K562 (cell line): ENCODE measurements around the gene ULK1. TPM values are rescaled to one million over a fixed set of nuclear protein-coding genes. Genes with fewer than 3 reads are reported as not detected.

Experiments used
- ATAC-seq: fragments of 200-7000 bp; cut with Tn5 transposase; 3 replicates; pipeline ENCODE4 v1.9.1; 2020; ENCODE audit warnings: moderate library complexity
- BruUV-seq: library from RNA; stranded (reverse); fragments of 400-500 nt; replicated peaks from 2 replicates; lab custom pipeline; 2021; lab: Mats Ljungman, UMichigan
- CTCF ChIA-PET: fragments of 300-600 bp; formaldehyde crosslinking; extraction: SDS; loops from one replicate; lab custom pipeline; 2021; ENCODE audit warnings: low intra/inter-chr PET ratio; lab: Yijun Ruan, JAX
- POLR2A ChIA-PET: fragments of 300-600, 350-650 bp; sonication (Branson Sonifier 250); formaldehyde crosslinking; extraction: SDS; loops from one replicate; lab custom pipeline; 2021; ENCODE audit warnings: antibody characterized with exemption, inconsistent platforms; lab: Yijun Ruan, JAX
- DNase-seq, 4 experiments: peaks; one replicate each; pipeline versions ENCODE4 v3.0.0 to v3.0.0-alpha.2; 2011 to 2018; ENCODE audit warnings: low spot score in 3 of 4, mixed read lengths in 3 of 4; ENCODE audit errors: extremely low read depth in 1 of 4
- FAIRE-seq: peaks from 2 replicates; lab custom pipeline; 2011; peaks lifted over from hg19 to GRCh38; lab: Jason Lieb, UNC
- H2AFZ ChIP-seq: 2 replicates; pipeline ENCODE4 v1.6.0; 2011; ENCODE audit warnings: low read depth, low read length, control low read depth, inconsistent platforms
- H3K27ac ChIP-seq: fragments of 200-600 bp; 3 replicates; pipeline ENCODE4 v1.8.0; 2011; ENCODE audit warnings: low read depth, mild to moderate bottlenecking, control low read depth, inconsistent platforms, low read length, moderate library complexity, mixed read lengths; ENCODE audit errors: extremely low read depth
- H3K27me3 ChIP-seq, 2 experiments: fragments of 300-600 bp in 1 of 2; 2 replicates in 1 of 2; 3 replicates in 1 of 2; pipeline versions ENCODE4 v1.6.0 to v1.8.0; 2011; ENCODE audit warnings: inconsistent platforms in 2 of 2, low read length in 2 of 2, mild to moderate bottlenecking in 1 of 2, mixed read lengths in 1 of 2, moderate library complexity in 1 of 2; ENCODE audit not compliant: control insufficient read depth in 2 of 2, insufficient read depth in 2 of 2
- H3K36me3 ChIP-seq: fragments of 300-600 bp; 3 replicates; pipeline ENCODE4 v1.8.0; 2011; ENCODE audit warnings: mild to moderate bottlenecking, low read length, inconsistent platforms; ENCODE audit not compliant: control insufficient read depth, insufficient read depth
- H3K4me1 ChIP-seq, 2 experiments: fragments of 200-600 bp in 1 of 2; replicated peaks in 1 of 2; 2 replicates in 1 of 2; 3 replicates in 1 of 2; pipeline versions ENCODE4 v1.5.1 to v1.8.0; 2011; ENCODE audit warnings: inconsistent platforms in 2 of 2, low read length in 2 of 2, mild to moderate bottlenecking in 1 of 2, mixed read lengths in 1 of 2, moderate library complexity in 1 of 2; ENCODE audit not compliant: control insufficient read depth in 2 of 2, insufficient read depth in 2 of 2
- H3K4me2 ChIP-seq: 2 replicates; pipeline ENCODE4 v1.6.1; 2011; ENCODE audit warnings: low read length, control low read depth, inconsistent platforms, mixed read lengths; ENCODE audit not compliant: insufficient read depth
- H3K4me3 ChIP-seq: fragments of 200-600 bp; sonication (generic), shearing (Covaris generic); 2 replicates; pipeline ENCODE4 v1.5.1; 2016; ENCODE audit warnings: control low read depth, inconsistent platforms
- H3K79me2 ChIP-seq: fragments of 200-600 bp; 3 replicates; pipeline ENCODE4 v1.8.0; 2011; ENCODE audit warnings: low read length, inconsistent platforms; ENCODE audit not compliant: control insufficient read depth, insufficient read depth
- H3K9ac ChIP-seq, 2 experiments: 2 replicates each; pipeline versions ENCODE4 v1.6.0 to v1.6.1; 2011; ENCODE audit warnings: low read depth in 2 of 2, low read length in 2 of 2, control low read depth in 1 of 2, inconsistent platforms in 1 of 2, mild to moderate bottlenecking in 1 of 2, mixed read lengths in 1 of 2; ENCODE audit not compliant: insufficient read depth in 1 of 2
- H3K9me1 ChIP-seq: one replicate; pipeline ENCODE4 v1.6.0; 2011; ENCODE audit warnings: inconsistent platforms, mild to moderate bottlenecking, low read length, moderate library complexity; ENCODE audit not compliant: control insufficient read depth, insufficient read depth
- H3K9me3 ChIP-seq: replicated peaks from 2 replicates; pipeline ENCODE4 v1.5.1; 2011; ENCODE audit warnings: low read depth, low read length, inconsistent platforms; ENCODE audit not compliant: control insufficient read depth, insufficient read depth
- H4K20me1 ChIP-seq: replicated peaks from 2 replicates; pipeline ENCODE4 v1.6.1; 2011; ENCODE audit warnings: low read length, inconsistent platforms, mixed read lengths; ENCODE audit not compliant: control insufficient read depth, insufficient read depth
- ADNP ChIP-seq: fragments of 200-800 bp; sonication (Bioruptor generic); IDR thresholded peaks from 2 replicates; pipeline ENCODE4 v1.6.1; 2016; ENCODE audit warnings: missing genetic modification characterization, missing compliant biosample characterization
- BCOR ChIP-seq: fragments of 450-650 bp; IDR thresholded peaks from 2 replicates; pipeline ENCODE4 v1.6.1; 2016
- CCNT2 ChIP-seq: IDR thresholded peaks from 2 replicates; pipeline ENCODE4 v1.6.1; 2011; ENCODE audit warnings: borderline replicate concordance, low read depth, mild to moderate bottlenecking, moderate library complexity, mixed read lengths, low read length; ENCODE audit not compliant: insufficient read length; ENCODE audit errors: extremely low read depth
- DIDO1 ChIP-seq: fragments of 450-650 bp; IDR thresholded peaks from 2 replicates; pipeline ENCODE4 v1.6.1; 2016; ENCODE audit warnings: low read depth, missing biosample characterization, missing genetic modification characterization
- FOXK1 ChIP-seq: sonication (generic); formaldehyde crosslinking; IDR thresholded peaks from 2 replicates; pipeline ENCODE4 v1.8.0; 2022; ENCODE audit warnings: missing genetic modification reagents, mild to moderate bottlenecking, borderline replicate concordance
- YBX1 ChIP-seq: fragments of 450-650 bp; IDR thresholded peaks from 2 replicates; pipeline ENCODE4 v1.7.1; 2016; ENCODE audit warnings: mild to moderate bottlenecking
- ZNF384 ChIP-seq: IDR thresholded peaks from 2 replicates; pipeline ENCODE4 v1.6.1; 2012; ENCODE audit warnings: low read depth, low read length, improper control_type of control experiment
- WGBS: fragments of 100-300 bp; shearing (Covaris generic); methylation state at CpG from one replicate; pipeline ENCODE4 v1.1.6; 2016; ENCODE audit warnings: low coverage, mixed read lengths; ENCODE audit not compliant: insufficient coverage; ENCODE audit errors: missing lambda C conversion rate; 5-methylcytosine and 5-hydroxymethylcytosine counted together
- in situ Hi-C: fragments of 300-500 bp; cut with MboI; formaldehyde crosslinking; loops from 4 replicates; pipeline ENCODE4 v1.15.0; 2018; ENCODE audit warnings: inconsistent platforms, mixed read lengths
- intact Hi-C: fragments of 100-400 bp; cut with micrococcal nuclease; formaldehyde crosslinking; loops from 2 replicates; pipeline ENCODE4 v1.14.2; 2022
- polyA plus RNA-seq, 8 experiments: library from polyadenylated mRNA; depleted of rRNA in 4 of 8; stranded (reverse) in 5 of 8; unstranded in 3 of 8; fragments of >200 nt; fragmentation: Nextera tagmentation in 2 of 8; fragmentation: Illumina TruSeq in 1 of 8; extraction: Ambion mirVana in 2 of 8; extraction: Trizol in 1 of 8; gene quantifications; 2 replicates each; pipeline versions ENCODE4 v1.2.1 to v1.2.3, GENCODE V29; 2011 to 2014; ENCODE audit warnings: inconsistent platforms in 1 of 8, missing spikeins in 1 of 8
- total RNA-seq, 7 experiments: library from RNA; depleted of rRNA in 6 of 7; stranded (reverse); fragments of >200 nt in 6 of 7; fragmentation: Illumina TruSeq in 2 of 7; extraction: Trizol in 2 of 7; gene quantifications; 2 replicates each; pipeline versions ENCODE4 v1.2.1 to v1.2.3, GENCODE V29; 2011 to 2021; ENCODE audit warnings: low replicate concordance in 1 of 7
- TF ChIP-seq, protein P1 (sequence below): IDR thresholded peaks from 2 replicates; pipeline ENCODE4 v1.6.1; 2011; ENCODE audit warnings: borderline replicate concordance, low read depth, mild to moderate bottlenecking, moderate library complexity, low read length; ENCODE audit not compliant: insufficient read depth, poor library complexity, severe bottlenecking
- TF ChIP-seq, protein P2 (sequence below), 2 experiments: IDR thresholded peaks; 2 replicates each; pipeline ENCODE4 v1.6.1; 2011; ENCODE audit warnings: borderline replicate concordance in 1 of 2, control low read depth in 1 of 2, low read depth in 1 of 2, low read length in 1 of 2, mild to moderate bottlenecking in 1 of 2, mixed read lengths in 1 of 2, moderate library complexity in 1 of 2; ENCODE audit not compliant: insufficient read depth in 1 of 2, insufficient read length in 1 of 2, poor library complexity in 1 of 2, severe bottlenecking in 1 of 2; ENCODE audit errors: extremely low read depth in 1 of 2
- TF ChIP-seq, protein P3 (sequence below): fragments of 450-650 bp; IDR thresholded peaks from 2 replicates; pipeline ENCODE4 v1.6.1; 2016
- TF ChIP-seq, protein P4 (sequence below): fragments of 450-650 bp; formaldehyde crosslinking; IDR thresholded peaks from 2 replicates; pipeline ENCODE4 v1.4.0; 2020; ENCODE audit warnings: mild to moderate bottlenecking, moderate library complexity

ULK1 gene
- total and polyA plus RNA-seq, 9 of the 15 experiments (the other 6 are each of a cell fraction or from before 2014, with no cell fraction given): 0.15 to 29.4 (median 2.5) TPM

DNA sequence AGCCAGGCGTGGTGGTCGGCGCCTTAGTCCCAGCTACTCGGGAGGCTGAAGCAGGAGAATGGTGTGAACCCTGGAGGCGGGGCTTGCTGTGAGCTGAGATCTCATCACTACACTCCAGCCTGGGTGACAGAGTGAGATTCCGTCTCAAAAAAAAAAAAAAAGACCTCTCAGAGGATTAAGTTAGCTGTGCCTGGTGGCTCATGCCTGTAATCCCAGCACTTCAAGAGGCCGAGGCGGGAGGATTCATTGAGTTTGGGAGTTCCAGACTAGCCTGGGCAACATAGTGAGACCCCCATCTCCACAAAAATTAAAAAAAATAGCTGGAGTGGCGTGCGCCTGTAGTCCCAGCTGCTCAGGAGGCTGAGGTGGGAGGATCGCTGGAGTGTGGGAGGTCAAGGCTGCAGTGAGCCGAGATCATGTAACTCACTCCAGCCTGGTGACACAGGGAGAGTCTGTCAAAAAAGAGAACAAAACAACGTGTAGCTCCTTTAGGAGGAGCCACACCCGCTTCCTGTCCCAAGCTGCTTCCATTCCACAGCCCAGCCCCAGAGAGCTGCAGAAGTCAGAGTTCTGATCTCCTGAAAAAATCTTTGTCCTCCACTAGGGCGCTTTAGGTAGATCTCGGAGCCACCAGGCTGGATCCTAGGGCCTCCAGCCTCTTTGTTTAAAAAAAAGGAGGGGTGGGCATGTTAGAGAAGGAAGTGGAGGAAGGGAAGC is 11.5 kb upstream of the ULK1 start:
- Histone ChIP-seq H3K27ac (no peak overlapping the region), H3K4me3 (no peak overlapping the region), H3K36me3 (no peaks in the 10 kb centered on the region), H3K4me2 (peak overlapping the region; percentile 37; the same call in 1 of the 2 replicates), H4K20me1 (no peaks in the 10 kb centered on the region), H3K9me3 (peaks cover 6% of the 10 kb centered on the region; the same call in 1 of the 2 replicates), H2AFZ (peak overlapping the region; percentile 66), H3K9ac (peak overlapping the region in 1 of 2 experiments; percentile 63; a peak in 1 of 4 replicates), H3K79me2 (no peaks in the 10 kb centered on the region), H3K9me1 (no peaks in the 10 kb centered on the region), H3K4me1 (peaks cover 6 to 16% of the 10 kb centered on the region in 2 experiments; a peak in 3 of 5 replicates), H3K27me3 (no peaks in the 10 kb centered on the region; a peak in 2 of 5 replicates)
- POLR2A ChIA-PET: interaction anchor here (0.6 to 0.9 kb wide), 2 partner anchors 23 to 34 kb away, joined by 3 to 6 read pairs; no protein-coding TSS in a partner anchor
- peak in 3 of 4 experiments; percentile 22 to 30 (median 23) for DNase-seq
- no TSS peak for BruUV-seq
- 35% methylated on average over 15 of the region's 16 CpGs for WGBS
- peak; percentile 83 for ATAC-seq
- CTCF ChIA-PET: no interaction called here
- in situ Hi-C loops: no loop called here
- intact Hi-C loops: no loop called here
- peak; percentile 15 for FAIRE-seq
- TF ChIP-seq BCOR (peak; percentile 50; the same call in 1 of the 2 replicates), CCNT2 (no peak), DIDO1 (no peak), ZNF384 (peak; percentile 69; the same call in 1 of the 2 replicates), ADNP (tag) (no peak), YBX1 (no peak), FOXK1 (CRISPR knock-in tag) (no peak)
- TF ChIP-seq, protein P1, sequence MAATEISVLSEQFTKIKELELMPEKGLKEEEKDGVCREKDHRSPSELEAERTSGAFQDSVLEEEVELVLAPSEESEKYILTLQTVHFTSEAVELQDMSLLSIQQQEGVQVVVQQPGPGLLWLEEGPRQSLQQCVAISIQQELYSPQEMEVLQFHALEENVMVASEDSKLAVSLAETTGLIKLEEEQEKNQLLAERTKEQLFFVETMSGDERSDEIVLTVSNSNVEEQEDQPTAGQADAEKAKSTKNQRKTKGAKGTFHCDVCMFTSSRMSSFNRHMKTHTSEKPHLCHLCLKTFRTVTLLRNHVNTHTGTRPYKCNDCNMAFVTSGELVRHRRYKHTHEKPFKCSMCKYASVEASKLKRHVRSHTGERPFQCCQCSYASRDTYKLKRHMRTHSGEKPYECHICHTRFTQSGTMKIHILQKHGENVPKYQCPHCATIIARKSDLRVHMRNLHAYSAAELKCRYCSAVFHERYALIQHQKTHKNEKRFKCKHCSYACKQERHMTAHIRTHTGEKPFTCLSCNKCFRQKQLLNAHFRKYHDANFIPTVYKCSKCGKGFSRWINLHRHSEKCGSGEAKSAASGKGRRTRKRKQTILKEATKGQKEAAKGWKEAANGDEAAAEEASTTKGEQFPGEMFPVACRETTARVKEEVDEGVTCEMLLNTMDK: no peak
- TF ChIP-seq, protein P2, sequence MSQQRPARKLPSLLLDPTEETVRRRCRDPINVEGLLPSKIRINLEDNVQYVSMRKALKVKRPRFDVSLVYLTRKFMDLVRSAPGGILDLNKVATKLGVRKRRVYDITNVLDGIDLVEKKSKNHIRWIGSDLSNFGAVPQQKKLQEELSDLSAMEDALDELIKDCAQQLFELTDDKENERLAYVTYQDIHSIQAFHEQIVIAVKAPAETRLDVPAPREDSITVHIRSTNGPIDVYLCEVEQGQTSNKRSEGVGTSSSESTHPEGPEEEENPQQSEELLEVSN (IDR thresholded peaks at IDR 0.05; ENCODE audit: borderline replicate concordance in 1 of 2, extremely low read depth in 1 of 2, insufficient read depth in 1 of 2, insufficient read length in 1 of 2, low read depth in 1 of 2, low read length in 1 of 2, poor library complexity in 1 of 2, severe bottlenecking in 1 of 2): no peak
- TF ChIP-seq, protein P3, sequence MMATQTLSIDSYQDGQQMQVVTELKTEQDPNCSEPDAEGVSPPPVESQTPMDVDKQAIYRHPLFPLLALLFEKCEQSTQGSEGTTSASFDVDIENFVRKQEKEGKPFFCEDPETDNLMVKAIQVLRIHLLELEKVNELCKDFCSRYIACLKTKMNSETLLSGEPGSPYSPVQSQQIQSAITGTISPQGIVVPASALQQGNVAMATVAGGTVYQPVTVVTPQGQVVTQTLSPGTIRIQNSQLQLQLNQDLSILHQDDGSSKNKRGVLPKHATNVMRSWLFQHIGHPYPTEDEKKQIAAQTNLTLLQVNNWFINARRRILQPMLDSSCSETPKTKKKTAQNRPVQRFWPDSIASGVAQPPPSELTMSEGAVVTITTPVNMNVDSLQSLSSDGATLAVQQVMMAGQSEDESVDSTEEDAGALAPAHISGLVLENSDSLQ: 0 out of 2 replicates have a peak, but pooled peaks have one; percentile 6
- TF ChIP-seq, protein P4, sequence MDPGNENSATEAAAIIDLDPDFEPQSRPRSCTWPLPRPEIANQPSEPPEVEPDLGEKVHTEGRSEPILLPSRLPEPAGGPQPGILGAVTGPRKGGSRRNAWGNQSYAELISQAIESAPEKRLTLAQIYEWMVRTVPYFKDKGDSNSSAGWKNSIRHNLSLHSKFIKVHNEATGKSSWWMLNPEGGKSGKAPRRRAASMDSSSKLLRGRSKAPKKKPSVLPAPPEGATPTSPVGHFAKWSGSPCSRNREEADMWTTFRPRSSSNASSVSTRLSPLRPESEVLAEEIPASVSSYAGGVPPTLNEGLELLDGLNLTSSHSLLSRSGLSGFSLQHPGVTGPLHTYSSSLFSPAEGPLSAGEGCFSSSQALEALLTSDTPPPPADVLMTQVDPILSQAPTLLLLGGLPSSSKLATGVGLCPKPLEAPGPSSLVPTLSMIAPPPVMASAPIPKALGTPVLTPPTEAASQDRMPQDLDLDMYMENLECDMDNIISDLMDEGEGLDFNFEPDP (CRISPR knock-in tag): no peak
